ENCODE measurements around the gene SS18L1. TPM values are rescaled to one million over a fixed set of nuclear protein-coding genes. Genes with fewer than 3 reads are reported as not detected.

Gene SS18L1
- total RNA-seq, 4 donors from 2014 or later, result 14.7 to 23.2 (median 22.1) TPM

GRCh38 chr20:62129731-62130531, 13.6 kb upstream of the SS18L1 start:
- in situ Hi-C loops (cut with MboI; ENCODE audit: low pct_ligation_motif_present in 1 of 4, low pct_unique_long_range_greater_than_20kb in 1 of 4, low sequenced_read_pairs in 3 of 4) (loop anchor here in 2 of 4 donors (10.0 kb wide), 1 partner anchor 65 kb away; the partner anchor contains the start of gene TAF4 (in 2 of the 2)), intact Hi-C loops (cut with DNase I; ENCODE audit: low total_unique reads) (no loop called here)
- H3K9me3 ChIP-seq, result no peaks in the 10 kb centered on the region
- H3K27ac ChIP-seq, result no peak overlapping the region
- TF ChIP-seq POLR2AphosphoS5 (IDR thresholded peaks at IDR 0.05), result no peak
- peaks cover 0 to 73% (median 21%) of the 10 kb centered on the region in 4 donors for H3K36me3 ChIP-seq
- no peaks in the 10 kb centered on the region for H3K27me3 ChIP-seq
- no peak overlapping the region for H3K4me3 ChIP-seq
- DNase-seq, result no peak
- H3K4me1 ChIP-seq, result peaks cover 0 to 5% (median 0%) of the 10 kb centered on the region in 4 donors
- 80 to 88% methylated on average over 7 to 20 of the region's 20 CpGs for WGBS, 2 donors (ENCODE audit: low coverage in 1 of 2)

GRCh38 chr20:62131560-62132320, 11.8 kb upstream of the SS18L1 start:
- 91% methylated on average over 25 of the region's 25 CpGs; no CpG with 5 or more reads in 1 of the 2 donors for WGBS, 2 donors (ENCODE audit: low coverage in 1 of 2)
- intact Hi-C loops (cut with DNase I; ENCODE audit: low total_unique reads), result no loop called here
- TF ChIP-seq CTCF (IDR thresholded peaks at IDR 0.05), result no peak
- no peak for TF ChIP-seq POLR2AphosphoS5 (IDR thresholded peaks at IDR 0.05)
- no peak for TF ChIP-seq POLR2A (IDR thresholded peaks at IDR 0.05)
- no peak for TF ChIP-seq EP300 (IDR thresholded peaks at IDR 0.05; ENCODE audit: low read depth)

GRCh38 chr20:62132421-62132820, 11.1 kb upstream of the SS18L1 start:
- TF ChIP-seq EP300 (IDR thresholded peaks at IDR 0.05; ENCODE audit: low read depth) (no peak), CTCF (IDR thresholded peaks at IDR 0.05) (no peak), POLR2A (IDR thresholded peaks at IDR 0.05) (no peak), POLR2AphosphoS5 (IDR thresholded peaks at IDR 0.05) (no peak)
- no peaks in the 10 kb centered on the region for H3K9me3 ChIP-seq
- in situ Hi-C loops (cut with MboI; ENCODE audit: low pct_ligation_motif_present in 1 of 4, low pct_unique_long_range_greater_than_20kb in 1 of 4, low sequenced_read_pairs in 3 of 4), result no loop called here
- H3K27ac ChIP-seq, result peak overlapping the region in 2 of 4 donors; percentile 17 to 42
- H3K4me3 ChIP-seq, result no peak overlapping the region
- H3K36me3 ChIP-seq, result peaks cover 0 to 67% (median 24%) of the 10 kb centered on the region in 4 donors
- DNase-seq, result no peak
- intact Hi-C loops (cut with DNase I; ENCODE audit: low total_unique reads), result no loop called here
- no peaks in the 10 kb centered on the region for H3K27me3 ChIP-seq
- H3K4me1 ChIP-seq, result peaks cover 0 to 7% (median 0%) of the 10 kb centered on the region in 4 donors
- WGBS, 2 donors (ENCODE audit: low coverage in 1 of 2), result 80% methylated on average over 7 of the region's 7 CpGs; no CpG with 5 or more reads in 1 of the 2 donors

More at GRCh38 chr20:62131560-62132320, 11.8 kb upstream of the SS18L1 start:
- H3K27me3 ChIP-seq, result no peaks in the 10 kb centered on the region
- in situ Hi-C loops (cut with MboI; ENCODE audit: low pct_ligation_motif_present in 1 of 4, low pct_unique_long_range_greater_than_20kb in 1 of 4, low sequenced_read_pairs in 3 of 4), result no loop called here
- H3K27ac ChIP-seq, result no peak overlapping the region
- H3K9me3 ChIP-seq, result no peaks in the 10 kb centered on the region
- no peak overlapping the region for H3K4me3 ChIP-seq
- peaks cover 0 to 68% (median 25%) of the 10 kb centered on the region in 4 donors for H3K36me3 ChIP-seq
- peaks cover 0 to 7% (median 0%) of the 10 kb centered on the region in 4 donors for H3K4me1 ChIP-seq
- no peak for DNase-seq

GRCh38 chr20:62133051-62133845, 10.3 kb upstream of the SS18L1 start:
- no peaks in the 10 kb centered on the region for H3K27me3 ChIP-seq
- H3K4me3 ChIP-seq, result no peak overlapping the region
- H3K4me1 ChIP-seq, result peaks cover 0 to 7% (median 0%) of the 10 kb centered on the region in 4 donors
- in situ Hi-C loops (cut with MboI; ENCODE audit: low pct_ligation_motif_present in 1 of 4, low pct_unique_long_range_greater_than_20kb in 1 of 4, low sequenced_read_pairs in 3 of 4) (no loop called here), intact Hi-C loops (cut with DNase I; ENCODE audit: low total_unique reads) (no loop called here)
- 87% methylated on average over 27 of the region's 29 CpGs; no CpG with 5 or more reads in 1 of the 2 donors for WGBS, 2 donors (ENCODE audit: low coverage in 1 of 2)
- no peak for TF ChIP-seq CTCF (IDR thresholded peaks at IDR 0.05)
- no peak for TF ChIP-seq EP300 (IDR thresholded peaks at IDR 0.05; ENCODE audit: low read depth)
- TF ChIP-seq POLR2AphosphoS5 (IDR thresholded peaks at IDR 0.05), result no peak
- no peak for TF ChIP-seq POLR2A (IDR thresholded peaks at IDR 0.05)
- H3K9me3 ChIP-seq, result no peaks in the 10 kb centered on the region
- H3K36me3 ChIP-seq, result peaks cover 0 to 68% (median 21%) of the 10 kb centered on the region in 4 donors
- peak overlapping the region; percentile 8 to 53 (median 30) for H3K27ac ChIP-seq
- DNase-seq, result no peak
